Choroid plexus epithelial cell (primary cell): ENCODE measurements around the gene ZNF827.
A peak's percentile ranks its signal among the peaks of the same experiment; 100 is the strongest.

Experiments
- DNase-seq: peaks from one replicate; pipeline ENCODE4 v3.0.0-alpha.2; 2010; ENCODE audit warnings: low read depth
- H3K4me3 ChIP-seq: 2 replicates; pipeline ENCODE4 v1.5.1; 2011; ENCODE audit warnings: low read depth, mild to moderate bottlenecking, control low read depth, low read length, moderate library complexity
- TF ChIP-seq, protein P1 (sequence below): conservative IDR thresholded peaks from 2 replicates; pipeline ENCODE4 v1.5.1; 2011; ENCODE audit warnings: low read depth, mild to moderate bottlenecking, control low read depth, inconsistent platforms, low read length, moderate library complexity

ZNF827 gene

GRCh38 chr4:145912376-145912775 lies 26.2 kb downstream of the ZNF827 start:
- no peak for DNase-seq
- no peak overlapping the region for H3K4me3 ChIP-seq
- TF ChIP-seq, protein P1, sequence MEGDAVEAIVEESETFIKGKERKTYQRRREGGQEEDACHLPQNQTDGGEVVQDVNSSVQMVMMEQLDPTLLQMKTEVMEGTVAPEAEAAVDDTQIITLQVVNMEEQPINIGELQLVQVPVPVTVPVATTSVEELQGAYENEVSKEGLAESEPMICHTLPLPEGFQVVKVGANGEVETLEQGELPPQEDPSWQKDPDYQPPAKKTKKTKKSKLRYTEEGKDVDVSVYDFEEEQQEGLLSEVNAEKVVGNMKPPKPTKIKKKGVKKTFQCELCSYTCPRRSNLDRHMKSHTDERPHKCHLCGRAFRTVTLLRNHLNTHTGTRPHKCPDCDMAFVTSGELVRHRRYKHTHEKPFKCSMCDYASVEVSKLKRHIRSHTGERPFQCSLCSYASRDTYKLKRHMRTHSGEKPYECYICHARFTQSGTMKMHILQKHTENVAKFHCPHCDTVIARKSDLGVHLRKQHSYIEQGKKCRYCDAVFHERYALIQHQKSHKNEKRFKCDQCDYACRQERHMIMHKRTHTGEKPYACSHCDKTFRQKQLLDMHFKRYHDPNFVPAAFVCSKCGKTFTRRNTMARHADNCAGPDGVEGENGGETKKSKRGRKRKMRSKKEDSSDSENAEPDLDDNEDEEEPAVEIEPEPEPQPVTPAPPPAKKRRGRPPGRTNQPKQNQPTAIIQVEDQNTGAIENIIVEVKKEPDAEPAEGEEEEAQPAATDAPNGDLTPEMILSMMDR: no peak

DNA sequence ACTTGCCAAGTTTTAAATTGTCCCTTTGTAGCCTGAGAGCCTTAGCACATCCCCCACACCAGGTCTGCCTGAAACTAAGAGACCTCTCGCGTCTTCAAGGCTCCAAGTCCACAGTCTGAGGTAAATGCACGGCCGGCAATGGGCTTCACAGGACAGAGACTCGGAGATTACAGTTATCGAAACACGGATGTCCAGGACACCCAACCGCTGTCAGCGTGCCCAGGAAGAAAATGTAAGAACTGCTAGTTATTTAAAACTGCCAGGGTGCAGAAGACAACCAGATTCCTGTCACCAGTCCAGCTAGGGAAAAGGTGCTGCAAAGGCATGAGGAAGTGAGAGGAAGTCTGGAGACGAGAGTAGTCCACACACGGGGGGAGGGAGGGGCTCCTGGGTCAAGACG lies 28.9 kb downstream of the ZNF827 start:
- no peak overlapping the region for H3K4me3 ChIP-seq
- DNase-seq: no peak
- TF ChIP-seq, protein P1: no peak

DNA sequence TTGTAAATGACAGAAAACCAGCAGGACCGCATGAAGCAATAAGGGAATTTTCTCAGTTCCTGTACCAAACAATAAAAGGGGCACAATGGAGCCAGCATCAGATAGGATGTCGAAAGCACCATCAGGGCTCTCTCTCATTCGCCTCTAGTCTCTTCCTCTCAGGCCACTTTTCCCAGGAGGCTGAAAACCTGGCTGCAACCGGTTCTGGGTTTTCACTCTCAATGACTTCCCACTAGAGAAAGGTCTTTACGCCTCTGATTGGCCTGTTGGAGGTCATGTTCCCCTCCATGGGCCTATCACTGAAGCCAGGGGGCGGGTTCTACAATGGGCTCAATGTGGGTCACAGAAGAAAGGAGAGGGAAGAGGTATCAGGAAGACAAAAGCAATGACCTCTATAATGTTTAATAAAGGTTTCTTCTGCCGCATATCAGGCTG lies 29.3 kb downstream of the ZNF827 start:
- no peak overlapping the region for H3K4me3 ChIP-seq
- TF ChIP-seq, protein P1: no peak
- DNase-seq: no peak

GRCh38 chr4:145907812-145908211 lies 30.8 kb downstream of the ZNF827 start:
- TF ChIP-seq, protein P1: no peak
- no peak overlapping the region for H3K4me3 ChIP-seq
- peak; percentile 56 for DNase-seq

DNA sequence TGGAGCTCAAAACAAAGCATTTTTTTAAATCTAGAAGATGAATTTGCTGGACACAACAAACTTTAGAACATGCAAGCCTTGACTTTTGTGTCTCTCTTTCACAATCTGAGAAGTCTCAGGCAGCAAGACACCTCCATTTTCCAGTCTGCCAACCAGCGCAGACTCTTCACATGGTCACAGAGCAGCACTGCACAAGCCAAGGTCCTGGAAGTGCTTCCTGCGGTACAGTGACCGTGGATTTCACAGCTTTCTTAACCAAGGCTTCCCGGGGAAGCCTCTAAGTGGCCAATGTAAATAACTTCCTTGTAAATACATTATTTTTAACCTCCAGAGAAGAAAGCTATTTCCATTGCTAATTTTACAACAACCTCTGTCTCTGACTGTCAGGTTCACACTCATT lies 31.2 kb downstream of the ZNF827 start:
- H3K4me3 ChIP-seq: no peak overlapping the region
- DNase-seq: peak; percentile 47
- TF ChIP-seq, protein P1: no peak

GRCh38 chr4:145904413-145905177 lies 34.0 kb downstream of the ZNF827 start:
- no peak for DNase-seq
- TF ChIP-seq, protein P1: no peak
- H3K4me3 ChIP-seq: no peak overlapping the region

- TF ChIP-seq, protein P1: no peak
- no peak for DNase-seq
- no peak overlapping the region for H3K4me3 ChIP-seq
Measured at GRCh38 chr4:145902522-145902921, 36.1 kb downstream of the ZNF827 start.
